ENCODE measurements around the gene VPS18.

Gene VPS18

DNA sequence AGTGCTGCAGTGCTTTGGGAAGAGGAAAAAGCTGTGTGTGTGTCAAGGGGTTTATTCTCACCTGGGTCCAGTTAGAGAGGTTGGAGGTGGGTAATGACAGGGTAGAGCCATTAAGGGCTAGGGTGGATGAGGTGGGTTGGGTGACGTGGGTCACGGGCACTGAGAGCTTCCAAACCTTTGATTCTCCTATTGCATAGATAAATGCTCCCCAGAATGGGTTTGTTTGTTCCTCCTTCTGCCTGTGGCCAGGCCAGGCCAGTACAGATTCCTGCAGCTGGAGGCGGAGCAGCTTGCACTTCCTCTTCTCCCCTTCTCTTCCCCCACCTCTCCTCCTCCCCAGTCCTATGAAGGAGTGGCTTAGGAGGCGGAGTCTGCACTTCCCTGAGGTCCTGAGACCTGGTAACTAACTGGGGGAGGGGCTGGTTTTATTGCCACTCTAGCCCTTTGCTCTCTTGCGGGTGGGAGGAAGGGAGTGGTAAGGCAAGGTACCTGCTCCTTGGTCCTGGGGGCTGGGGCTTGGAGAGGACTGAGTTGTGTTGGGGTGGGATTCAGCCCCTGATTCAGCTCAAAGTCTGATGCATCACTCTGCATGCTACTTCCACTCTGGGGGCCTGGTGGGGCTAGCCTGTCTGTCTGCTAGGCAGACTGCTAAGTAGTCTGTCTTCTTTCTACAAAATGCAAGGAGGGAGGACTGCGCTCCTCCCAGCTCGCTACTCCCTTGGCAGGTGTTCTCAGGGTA is 46.9 kb upstream of the VPS18 start:
- DNase-seq (ENCODE audit: low read depth, low spot score): no peak
- in situ Hi-C loops (cut with HindIII; ENCODE audit: low sequenced_read_pairs): no loop called here
- TF ChIP-seq, protein P1, sequence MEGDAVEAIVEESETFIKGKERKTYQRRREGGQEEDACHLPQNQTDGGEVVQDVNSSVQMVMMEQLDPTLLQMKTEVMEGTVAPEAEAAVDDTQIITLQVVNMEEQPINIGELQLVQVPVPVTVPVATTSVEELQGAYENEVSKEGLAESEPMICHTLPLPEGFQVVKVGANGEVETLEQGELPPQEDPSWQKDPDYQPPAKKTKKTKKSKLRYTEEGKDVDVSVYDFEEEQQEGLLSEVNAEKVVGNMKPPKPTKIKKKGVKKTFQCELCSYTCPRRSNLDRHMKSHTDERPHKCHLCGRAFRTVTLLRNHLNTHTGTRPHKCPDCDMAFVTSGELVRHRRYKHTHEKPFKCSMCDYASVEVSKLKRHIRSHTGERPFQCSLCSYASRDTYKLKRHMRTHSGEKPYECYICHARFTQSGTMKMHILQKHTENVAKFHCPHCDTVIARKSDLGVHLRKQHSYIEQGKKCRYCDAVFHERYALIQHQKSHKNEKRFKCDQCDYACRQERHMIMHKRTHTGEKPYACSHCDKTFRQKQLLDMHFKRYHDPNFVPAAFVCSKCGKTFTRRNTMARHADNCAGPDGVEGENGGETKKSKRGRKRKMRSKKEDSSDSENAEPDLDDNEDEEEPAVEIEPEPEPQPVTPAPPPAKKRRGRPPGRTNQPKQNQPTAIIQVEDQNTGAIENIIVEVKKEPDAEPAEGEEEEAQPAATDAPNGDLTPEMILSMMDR (IDR thresholded peaks at IDR 0.05; ENCODE audit: low read depth, low read length): no peak
- no peak overlapping the region for H3K4me3 ChIP-seq (ENCODE audit: low read depth, low read length)

DNA sequence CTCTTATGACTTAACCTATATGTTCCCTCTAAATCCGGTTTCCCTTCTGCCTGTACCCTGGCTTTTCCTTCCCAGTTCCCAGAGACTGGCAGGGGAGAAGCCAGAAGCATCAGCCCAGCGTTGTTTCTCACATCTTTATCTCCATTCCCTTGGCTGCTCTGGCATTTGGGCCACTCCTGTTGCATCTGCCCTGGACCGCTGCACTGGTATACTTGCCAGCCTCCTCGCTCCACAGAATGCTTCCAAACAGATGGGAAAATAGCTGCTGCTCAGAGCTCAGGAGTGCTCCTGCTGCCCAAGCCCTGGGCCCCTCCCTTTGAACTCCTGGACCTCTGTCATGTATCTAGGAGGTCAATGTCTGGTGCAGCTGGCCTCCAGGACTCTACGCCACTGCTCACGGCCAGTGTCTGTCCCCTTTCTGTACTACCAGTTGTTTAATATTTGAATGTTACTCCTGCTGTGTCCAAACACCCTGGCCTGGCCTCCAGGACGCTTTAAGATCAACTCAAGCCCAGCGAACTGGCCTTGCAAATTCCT is 43.6 kb upstream of the VPS18 start:
- in situ Hi-C loops (cut with HindIII; ENCODE audit: low sequenced_read_pairs): no loop called here
- H3K4me3 ChIP-seq (ENCODE audit: low read depth, low read length): no peak overlapping the region
- TF ChIP-seq, protein P1 (IDR thresholded peaks at IDR 0.05; ENCODE audit: low read depth, low read length): no peak
- no peak for DNase-seq (ENCODE audit: low read depth, low spot score)

DNA sequence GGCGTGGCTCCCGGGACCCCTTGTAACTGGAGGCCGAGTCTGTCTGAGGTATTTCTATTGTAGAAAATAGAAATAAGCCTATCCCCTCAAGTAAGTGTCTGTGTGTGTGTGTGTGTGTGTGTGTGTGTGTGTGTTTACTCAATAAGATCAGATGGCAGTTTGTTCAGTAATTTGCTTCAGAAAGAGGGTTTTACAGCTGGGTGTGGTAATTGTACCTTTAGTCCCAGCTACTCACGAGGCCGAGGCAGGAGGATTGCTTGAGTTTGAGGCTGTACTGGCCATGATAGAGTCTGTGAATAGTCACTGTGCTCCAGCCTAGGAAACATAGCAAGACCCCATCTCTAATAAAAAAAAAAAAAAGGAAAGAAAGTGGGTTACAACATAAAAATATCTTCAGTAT is 41.7 kb upstream of the VPS18 start:
- TF ChIP-seq, protein P1 (IDR thresholded peaks at IDR 0.05; ENCODE audit: low read depth, low read length): no peak
- in situ Hi-C loops (cut with HindIII; ENCODE audit: low sequenced_read_pairs): no loop called here
- no peak for DNase-seq (ENCODE audit: low read depth, low spot score)
- H3K4me3 ChIP-seq (ENCODE audit: low read depth, low read length): no peak overlapping the region

DNA sequence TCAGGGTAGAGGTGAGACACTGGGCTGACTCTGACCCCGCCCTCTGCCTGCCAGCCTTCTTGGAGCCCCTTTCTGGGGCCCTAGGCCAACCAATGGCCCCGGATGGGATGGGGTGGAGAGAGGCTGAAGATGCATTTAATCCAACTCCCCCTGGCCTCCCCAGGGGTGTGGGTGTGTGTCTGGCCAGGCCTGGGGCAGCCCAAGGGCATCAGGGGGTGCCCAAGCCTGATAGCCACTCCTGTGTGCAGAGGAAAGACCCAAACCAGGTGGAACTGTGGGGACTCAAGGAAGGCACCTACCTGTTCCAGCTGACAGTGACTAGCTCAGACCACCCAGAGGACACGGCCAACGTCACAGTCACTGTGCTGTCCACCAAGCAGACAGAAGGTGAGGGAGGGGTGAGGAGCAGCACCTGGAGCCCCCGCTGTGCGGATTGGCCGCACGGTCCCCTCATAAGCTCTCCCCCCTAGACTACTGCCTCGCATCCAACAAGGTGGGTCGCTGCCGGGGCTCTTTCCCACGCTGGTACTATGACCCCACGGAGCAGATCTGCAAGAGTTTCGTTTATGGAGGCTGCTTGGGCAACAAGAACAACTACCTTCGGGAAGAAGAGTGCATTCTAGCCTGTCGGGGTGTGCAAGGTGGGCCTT is 40.9 kb upstream of the VPS18 start:
- DNase-seq (ENCODE audit: low read depth, low spot score): no peak
- no peak overlapping the region for H3K4me3 ChIP-seq (ENCODE audit: low read depth, low read length)
- in situ Hi-C loops (cut with HindIII; ENCODE audit: low sequenced_read_pairs): no loop called here
- TF ChIP-seq, protein P1 (IDR thresholded peaks at IDR 0.05; ENCODE audit: low read depth, low read length): no peak

DNA sequence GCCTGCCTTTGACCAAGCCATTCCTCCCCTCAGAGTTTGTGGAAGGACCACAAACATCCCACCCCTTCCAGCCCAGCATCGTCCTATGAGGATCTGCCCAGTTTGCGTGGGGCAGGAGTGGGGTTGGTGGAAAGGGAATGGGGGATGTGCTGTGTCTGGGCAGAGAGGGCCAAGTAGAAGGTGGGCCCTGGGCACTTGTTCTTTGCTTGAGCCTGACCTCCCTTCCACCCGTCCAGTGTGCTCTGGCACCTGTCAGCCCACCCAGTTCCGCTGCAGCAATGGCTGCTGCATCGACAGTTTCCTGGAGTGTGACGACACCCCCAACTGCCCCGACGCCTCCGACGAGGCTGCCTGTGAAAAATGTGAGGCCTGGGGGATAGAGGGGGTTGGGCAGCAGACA is 40.1 kb upstream of the VPS18 start:
- in situ Hi-C loops (cut with HindIII; ENCODE audit: low sequenced_read_pairs): no loop called here
- DNase-seq (ENCODE audit: low read depth, low spot score): no peak
- TF ChIP-seq, protein P1 (IDR thresholded peaks at IDR 0.05; ENCODE audit: low read depth, low read length): no peak
- no peak overlapping the region for H3K4me3 ChIP-seq (ENCODE audit: low read depth, low read length)

DNA sequence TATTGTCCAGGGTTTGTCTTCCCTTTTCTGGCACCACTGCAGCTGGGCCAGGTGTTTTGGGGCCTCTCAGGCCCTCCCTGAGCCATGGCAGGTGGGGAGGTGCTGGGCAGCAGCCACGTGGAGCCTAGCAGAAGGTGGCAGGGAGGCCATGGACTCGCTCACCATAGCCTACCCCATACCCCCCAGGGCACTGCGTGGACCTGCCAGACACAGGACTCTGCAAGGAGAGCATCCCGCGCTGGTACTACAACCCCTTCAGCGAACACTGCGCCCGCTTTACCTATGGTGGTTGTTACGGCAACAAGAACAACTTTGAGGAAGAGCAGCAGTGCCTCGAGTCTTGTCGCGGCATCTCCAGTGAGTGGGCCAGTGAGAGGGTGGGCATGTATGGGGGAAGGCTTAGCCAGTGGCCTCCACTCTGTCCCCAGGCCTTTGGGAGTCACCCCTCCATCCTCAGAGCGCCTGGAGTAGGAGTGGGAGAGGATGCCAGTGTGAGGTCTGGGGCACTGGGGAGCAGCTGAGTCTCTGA is 38.5 kb upstream of the VPS18 start:
- no peak overlapping the region for H3K4me3 ChIP-seq (ENCODE audit: low read depth, low read length)
- DNase-seq (ENCODE audit: low read depth, low spot score): no peak
- TF ChIP-seq, protein P1 (IDR thresholded peaks at IDR 0.05; ENCODE audit: low read depth, low read length): no peak
- in situ Hi-C loops (cut with HindIII; ENCODE audit: low sequenced_read_pairs): no loop called here
